Duodenal mucosa (tissue), 2 donors: Measurements from ENCODE around the gene C19orf85.

ENCODE experiments used
- H3K27ac ChIP-seq: one replicate; pipeline ENCODE4 v1.7.0; 2013; ENCODE audit warnings: low read depth, low read length
- H3K27me3 ChIP-seq, 2 donors: one replicate each; pipeline ENCODE4 v1.7.0; 2013; ENCODE audit warnings: low read length in 2 of 2, control low read depth in 1 of 2; ENCODE audit not compliant: insufficient read depth in 2 of 2, control insufficient read depth in 1 of 2
- H3K36me3 ChIP-seq, 2 donors: one replicate each; pipeline ENCODE4 v1.7.0; 2013; ENCODE audit warnings: low read length in 2 of 2, control low read depth in 1 of 2; ENCODE audit not compliant: insufficient read depth in 2 of 2, control insufficient read depth in 1 of 2
- H3K4me1 ChIP-seq, 2 donors: one replicate each; pipeline ENCODE4 v1.7.0; 2013; ENCODE audit warnings: low read length in 2 of 2, control low read depth in 1 of 2; ENCODE audit not compliant: insufficient read depth in 2 of 2, control insufficient read depth in 1 of 2
- H3K4me3 ChIP-seq, 2 donors: one replicate each; pipeline ENCODE4 v1.7.0; 2013; ENCODE audit warnings: low read length in 2 of 2, low read depth in 1 of 2
- H3K9ac ChIP-seq, 2 donors: one replicate each; pipeline ENCODE4 v1.7.0; 2013; ENCODE audit warnings: low read length in 2 of 2, low read depth in 1 of 2
- H3K9me3 ChIP-seq, 2 donors: one replicate each; pipeline ENCODE4 v1.7.0; 2013; ENCODE audit warnings: low read length in 2 of 2, control low read depth in 1 of 2; ENCODE audit not compliant: control insufficient read depth in 1 of 2

The C19orf85 gene

DNA sequence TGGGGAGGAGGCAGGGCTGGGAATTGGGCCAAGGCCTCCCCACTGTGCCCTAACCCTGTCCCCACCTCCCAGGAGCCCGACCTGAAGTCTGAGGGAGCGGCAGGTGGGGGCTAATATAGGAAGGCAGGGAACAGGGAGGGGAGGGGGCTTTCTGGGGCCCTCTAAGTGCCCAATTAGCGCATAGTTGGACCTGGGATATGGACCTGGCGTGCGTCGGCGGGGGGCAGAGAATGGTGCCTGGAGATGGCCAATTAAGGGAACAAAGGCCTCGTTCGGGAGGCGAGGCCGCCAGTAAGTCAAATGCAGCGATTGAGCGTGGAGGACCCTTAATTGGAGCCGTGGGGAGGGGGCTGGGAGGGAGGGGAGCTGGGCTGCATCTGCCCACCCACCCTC lies at the start of gene C19orf85:
Gene C19orf85, minus strand, starts transcription at position 90 of the 393 bp plus-strand sequence. CDS start 197 bp downstream, outside the sequence.
- no peak within 1 kb of the TSS for H3K27ac ChIP-seq
- peaks cover 12 to 26% of the 10 kb centered on the region in 2 donors for H3K4me1 ChIP-seq
- H3K4me3 ChIP-seq: no peak within 1 kb of the TSS
- H3K36me3 ChIP-seq: no peaks in the 10 kb centered on the region
- H3K27me3 ChIP-seq: peaks cover 0 to 4% of the 10 kb centered on the region in 2 donors
- no peak within 1 kb of the TSS for H3K9ac ChIP-seq
- H3K9me3 ChIP-seq: no peaks in the 10 kb centered on the region

DNA sequence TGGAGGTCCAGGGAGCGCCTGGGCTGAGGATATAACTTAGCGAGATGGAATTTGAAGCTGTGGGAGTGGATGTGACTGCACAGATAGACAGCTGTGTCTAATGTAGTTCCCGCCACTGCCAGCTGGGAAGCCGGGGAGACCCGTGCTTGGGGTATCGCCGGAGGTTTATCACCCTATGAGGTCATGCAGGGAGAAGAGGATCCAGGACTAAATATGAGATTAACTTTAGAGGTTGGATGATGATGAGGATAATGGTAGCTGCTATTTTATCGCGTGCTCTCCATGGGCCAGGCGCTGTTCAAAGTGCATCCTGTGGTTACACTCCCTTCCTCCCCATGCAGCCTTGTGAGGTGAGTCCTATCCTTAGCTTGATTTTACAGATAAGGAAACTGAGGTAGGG lies 43.6 kb upstream of the C19orf85 start:
- peaks cover 0 to 4% of the 10 kb centered on the region in 2 donors for H3K4me1 ChIP-seq
- H3K4me3 ChIP-seq: no peak overlapping the region
- no peak overlapping the region for H3K9ac ChIP-seq
- no peaks in the 10 kb centered on the region for H3K9me3 ChIP-seq
- no peaks in the 10 kb centered on the region for H3K36me3 ChIP-seq
- H3K27ac ChIP-seq: no peak overlapping the region
- peaks cover 0 to 14% of the 10 kb centered on the region in 2 donors for H3K27me3 ChIP-seq

DNA sequence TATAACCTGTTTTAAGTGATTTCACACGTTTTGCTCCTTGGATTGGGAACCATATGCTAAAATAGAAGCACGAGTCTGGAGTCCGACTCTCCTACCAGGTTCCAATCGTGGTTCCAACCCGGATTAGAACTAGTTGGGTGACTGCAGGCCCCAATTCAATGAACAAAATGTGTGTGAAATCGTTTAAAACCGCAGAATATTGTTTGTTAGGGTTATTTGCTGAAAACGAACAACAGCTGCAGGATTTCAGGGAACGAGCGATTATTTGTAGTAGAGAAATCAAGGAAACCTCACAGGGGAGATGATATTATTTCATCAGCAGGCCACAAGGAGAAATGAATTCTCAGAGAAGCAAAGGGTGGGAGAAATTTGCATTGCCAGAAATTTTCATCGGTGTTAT lies 40.4 kb upstream of the C19orf85 start:
- Histone ChIP-seq H3K27me3 (no peaks in the 10 kb centered on the region), H3K4me1 (peaks cover 0 to 4% of the 10 kb centered on the region in 2 donors), H3K27ac (no peak overlapping the region), H3K4me3 (no peak overlapping the region), H3K36me3 (no peaks in the 10 kb centered on the region), H3K9ac (no peak overlapping the region), H3K9me3 (no peaks in the 10 kb centered on the region)

- Histone ChIP-seq H3K27ac (no peak overlapping the region), H3K9me3 (no peaks in the 10 kb centered on the region), H3K4me3 (peak overlapping the region; percentile 64 to 74), H3K36me3 (no peaks in the 10 kb centered on the region), H3K4me1 (peaks cover 0 to 4% of the 10 kb centered on the region in 2 donors), H3K27me3 (no peaks in the 10 kb centered on the region), H3K9ac (no peak overlapping the region)
Measured at GRCh38 chr19:55504252-55504603, 39.7 kb upstream of the C19orf85 start.

- H3K27me3 ChIP-seq: no peaks in the 10 kb centered on the region
- H3K36me3 ChIP-seq: no peaks in the 10 kb centered on the region
- H3K9me3 ChIP-seq: no peaks in the 10 kb centered on the region
- peak overlapping the region; percentile 64 to 74 for H3K4me3 ChIP-seq
- H3K9ac ChIP-seq: no peak overlapping the region
- peak overlapping the region; percentile 8 for H3K27ac ChIP-seq
- peaks cover 0 to 4% of the 10 kb centered on the region in 2 donors for H3K4me1 ChIP-seq
Measured at GRCh38 chr19:55503502-55504251, 39.1 kb upstream of the C19orf85 start.

- no peaks in the 10 kb centered on the region for H3K36me3 ChIP-seq
- H3K27ac ChIP-seq: no peak overlapping the region
- H3K9me3 ChIP-seq: no peaks in the 10 kb centered on the region
- H3K9ac ChIP-seq: no peak overlapping the region
- H3K4me3 ChIP-seq: peak overlapping the region in 1 of 2 donors; percentile 3
- no peaks in the 10 kb centered on the region for H3K27me3 ChIP-seq
- peaks cover 0 to 2% of the 10 kb centered on the region in 2 donors for H3K4me1 ChIP-seq
Measured at GRCh38 chr19:55503157-55503501, 38.6 kb upstream of the C19orf85 start.

DNA sequence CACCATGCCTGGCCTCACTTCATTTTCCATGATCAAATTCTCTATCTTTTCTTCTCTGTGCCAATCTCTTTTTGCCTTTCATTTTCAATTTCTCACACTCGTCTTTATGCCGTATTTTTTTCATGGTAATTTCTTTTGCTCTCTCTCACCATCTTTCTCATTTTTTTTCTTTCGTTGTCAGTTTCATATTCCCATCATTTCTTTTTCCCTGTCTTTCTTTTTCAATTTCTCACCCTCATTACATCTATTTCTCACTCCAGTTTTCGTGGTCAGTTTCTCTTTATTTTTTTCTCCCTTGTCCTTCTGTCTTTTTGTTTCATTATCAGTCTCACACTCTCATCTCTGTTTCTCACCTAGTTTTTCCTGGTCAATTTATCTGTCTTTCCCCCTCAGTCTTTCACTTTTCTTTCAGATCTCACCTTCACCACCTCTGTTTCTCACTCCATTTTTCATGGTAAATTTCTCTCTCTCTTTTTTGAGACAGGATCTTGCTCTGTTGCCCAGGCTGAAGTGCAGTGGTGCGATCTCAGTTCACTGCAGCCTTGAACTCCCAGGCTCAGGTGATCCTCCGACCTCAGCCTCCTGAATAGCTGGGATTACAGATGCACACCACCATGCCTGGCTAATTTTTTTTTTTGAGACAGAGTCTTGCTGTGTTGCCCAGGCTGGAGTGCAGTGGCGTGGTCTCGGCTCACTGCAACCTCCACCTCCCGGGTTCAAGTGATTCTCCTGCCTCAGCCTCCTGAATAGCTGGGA lies 37.8 kb upstream of the C19orf85 start:
- Histone ChIP-seq H3K4me1 (no peaks in the 10 kb centered on the region), H3K27me3 (no peaks in the 10 kb centered on the region), H3K4me3 (no peak overlapping the region), H3K27ac (no peak overlapping the region), H3K36me3 (no peaks in the 10 kb centered on the region), H3K9me3 (no peaks in the 10 kb centered on the region), H3K9ac (no peak overlapping the region)

DNA sequence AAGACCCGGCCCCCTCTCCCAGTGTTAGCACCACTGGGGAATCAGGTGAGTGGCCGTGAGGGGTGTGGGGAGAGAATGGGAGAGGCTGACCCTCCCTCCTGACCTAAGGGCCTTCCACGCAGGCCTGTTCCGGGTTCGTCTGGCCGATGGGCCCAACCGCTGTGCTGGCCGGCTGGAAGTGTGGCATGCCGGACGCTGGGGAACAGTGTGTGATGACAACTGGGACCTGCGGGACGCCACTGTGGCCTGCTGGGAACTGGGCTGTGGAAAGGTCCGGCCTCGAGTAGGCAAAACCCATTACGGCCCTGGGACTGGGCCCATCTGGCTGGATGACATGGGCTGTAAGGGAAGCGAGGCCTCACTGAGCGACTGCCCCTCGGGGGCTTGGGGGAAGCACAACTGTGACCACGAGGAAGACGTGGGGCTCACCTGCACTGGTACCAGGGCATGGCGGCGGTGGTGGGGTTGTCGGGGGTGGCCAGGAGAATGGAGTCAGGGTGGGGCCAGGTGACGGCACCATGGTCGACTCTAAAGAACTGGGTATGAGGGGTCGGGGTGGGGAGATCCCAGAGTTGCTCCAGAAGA lies 35.9 kb upstream of the C19orf85 start:
- Histone ChIP-seq H3K36me3 (no peaks in the 10 kb centered on the region), H3K4me1 (no peaks in the 10 kb centered on the region), H3K27ac (no peak overlapping the region), H3K9me3 (no peaks in the 10 kb centered on the region), H3K4me3 (no peak overlapping the region), H3K9ac (no peak overlapping the region), H3K27me3 (no peaks in the 10 kb centered on the region)

DNA sequence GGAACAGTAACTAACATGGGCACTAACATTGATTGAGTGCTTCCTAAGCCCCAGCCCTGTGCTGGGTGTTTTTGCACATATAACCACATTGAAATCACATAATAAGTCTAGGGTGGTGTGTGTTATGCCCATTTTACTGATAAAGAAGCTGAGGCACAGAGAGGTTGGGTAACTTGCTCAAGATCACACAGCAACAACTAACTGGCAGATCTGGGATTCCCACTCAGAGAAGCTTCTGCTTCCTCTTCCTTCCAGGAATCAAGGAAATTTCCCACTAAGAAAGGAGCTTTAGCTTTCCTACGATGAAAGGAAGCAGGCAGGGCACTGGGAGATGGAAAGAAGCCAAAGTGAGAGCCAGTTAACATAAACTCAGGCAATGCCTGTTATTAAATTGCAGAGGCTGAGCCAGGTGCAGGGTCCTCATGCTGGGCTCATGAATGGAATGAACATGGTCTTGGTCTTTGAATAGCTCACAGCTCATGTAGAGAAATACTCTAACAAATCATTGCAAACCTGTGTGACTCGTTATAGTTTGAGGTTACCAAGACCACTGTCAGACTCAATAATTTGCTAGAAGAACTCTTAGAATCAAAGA lies 33.8 kb upstream of the C19orf85 start:
- Histone ChIP-seq H3K9me3 (no peaks in the 10 kb centered on the region), H3K27me3 (peaks cover 0 to 8% of the 10 kb centered on the region in 2 donors), H3K9ac (no peak overlapping the region), H3K27ac (no peak overlapping the region), H3K4me1 (no peaks in the 10 kb centered on the region), H3K4me3 (no peak overlapping the region), H3K36me3 (no peaks in the 10 kb centered on the region)

- H3K27me3 ChIP-seq: peaks cover 0 to 11% of the 10 kb centered on the region in 2 donors
- no peaks in the 10 kb centered on the region for H3K9me3 ChIP-seq
- no peak overlapping the region for H3K27ac ChIP-seq
- no peaks in the 10 kb centered on the region for H3K4me1 ChIP-seq
- no peaks in the 10 kb centered on the region for H3K36me3 ChIP-seq
- H3K9ac ChIP-seq: no peak overlapping the region
- no peak overlapping the region for H3K4me3 ChIP-seq
Measured at GRCh38 chr19:55497763-55498162, 33.2 kb upstream of the C19orf85 start.
